NCI-H526 treated with DMSO at 0.1 percent for 48 hours (cell line): Measurements from ENCODE around the gene SYCP3.

Experiments used
- DNase-seq: peaks from one replicate; lab custom pipeline; 2025; lab: John Stamatoyannopoulos, UW

The SYCP3 gene

GRCh38 chr12:101680240-101680639 lies 59.0 kb downstream of the SYCP3 start:
- no peak for DNase-seq
